K562 (cell line): ENCODE results near the gene SEC16A. TPM values are rescaled to one million over a fixed set of nuclear protein-coding genes. Genes with fewer than 3 reads are reported as not detected.

Experiments used
- ARID3B ChIP-seq: fragments of 250-450 bp; sonication (Bioruptor Pico); IDR thresholded peaks from 2 replicates; pipeline ENCODE4 v1.4.0; 2020; ENCODE audit warnings: borderline replicate concordance
- BHLHE40 ChIP-seq: IDR thresholded peaks from 2 replicates; pipeline ENCODE4 v1.6.1; 2011; ENCODE audit warnings: low read length, improper control_type of control experiment
- BRD4 ChIP-seq: fragments of 200-600 bp; sonication (generic); IDR thresholded peaks from 2 replicates; pipeline ENCODE4 v1.6.1; 2017; ENCODE audit warnings: inconsistent platforms
- BRF1 ChIP-seq: IDR thresholded peaks from 3 replicates; pipeline ENCODE4 v1.6.1; 2011; ENCODE audit warnings: borderline replicate concordance, mild to moderate bottlenecking; ENCODE audit not compliant: insufficient read length; ENCODE audit errors: extremely low read depth
- EP300 ChIP-seq: IDR thresholded peaks from 2 replicates; pipeline ENCODE4 v1.6.1; 2012; ENCODE audit warnings: low read length, improper control_type of control experiment
- HBP1 ChIP-seq: fragments of 450-650 bp; formaldehyde crosslinking; IDR thresholded peaks from 2 replicates; pipeline ENCODE4 v1.4.0; 2022; ENCODE audit warnings: missing genetic modification characterization
- HDAC6 ChIP-seq: IDR thresholded peaks from 2 replicates; pipeline ENCODE4 v1.6.1; 2012; ENCODE audit warnings: low read depth, mild to moderate bottlenecking, control low read depth, inconsistent platforms, low read length, moderate library complexity
- KDM2B ChIP-seq: fragments of 250-450 bp; sonication (Bioruptor Pico); IDR thresholded peaks from 2 replicates; pipeline ENCODE4 v1.8.0; 2021; ENCODE audit warnings: mild to moderate bottlenecking, moderate library complexity
- LCOR ChIP-seq: sonication (generic); formaldehyde crosslinking; IDR thresholded peaks from 2 replicates; pipeline ENCODE4 v1.8.0; 2022; ENCODE audit warnings: mild to moderate bottlenecking, missing genetic modification reagents
- MBD2 ChIP-seq: sonication (generic); IDR thresholded peaks from 2 replicates; pipeline ENCODE4 v1.6.1; 2016; ENCODE audit warnings: low read depth, borderline replicate concordance
- MEIS2 ChIP-seq: fragments of 450-650 bp; IDR thresholded peaks from 2 replicates; pipeline ENCODE4 v1.6.1; 2014; ENCODE audit warnings: mild to moderate bottlenecking; ENCODE audit not compliant: partially characterized antibody
- NFIC ChIP-seq: fragments of 450-650 bp; IDR thresholded peaks from 2 replicates; pipeline ENCODE4 v1.6.1; 2017; ENCODE audit warnings: mild to moderate bottlenecking, inconsistent platforms
- NR2F6 ChIP-seq: fragments of 450-650 bp; formaldehyde crosslinking; IDR thresholded peaks from 2 replicates; pipeline ENCODE4 v1.4.0; 2020; ENCODE audit warnings: mild to moderate bottlenecking
- OTX1 ChIP-seq: fragments of 450-650 bp; formaldehyde crosslinking; IDR thresholded peaks from 2 replicates; pipeline ENCODE4 v1.4.0; 2022; ENCODE audit warnings: mild to moderate bottlenecking
- SAFB2 ChIP-seq: fragments of 200-400 bp; formaldehyde crosslinking; IDR thresholded peaks from 2 replicates; pipeline ENCODE4 v1.6.1; 2018; ENCODE audit warnings: borderline replicate concordance, low read length, low read depth, moderate library complexity; ENCODE audit not compliant: severe bottlenecking
- TAF7 ChIP-seq: fragments of 450-650 bp; IDR thresholded peaks from 2 replicates; pipeline ENCODE4 v1.6.1; 2016; ENCODE audit warnings: missing genetic modification characterization, missing compliant biosample characterization
- TCF3 ChIP-seq: sonication (generic); formaldehyde crosslinking; IDR thresholded peaks from 2 replicates; pipeline ENCODE4 v1.4.0; 2020; ENCODE audit warnings: mild to moderate bottlenecking, missing genetic modification reagents
- TFAM ChIP-seq: fragments of 250-450 bp; sonication (Bioruptor Pico); conservative IDR thresholded peaks from 2 replicates; pipeline ENCODE4 v1.5.0; 2021; ENCODE audit warnings: mild to moderate bottlenecking, moderate library complexity
- U2AF1 ChIP-seq: fragments of 200-400 bp; formaldehyde crosslinking; optimal IDR thresholded peaks from 2 replicates; pipeline ENCODE3; 2017; ENCODE audit warnings: mild to moderate bottlenecking, low read depth, low read length, moderate library complexity
- ZBTB12 ChIP-seq: fragments of 250-450 bp; sonication (Bioruptor Pico); IDR thresholded peaks from 2 replicates; pipeline ENCODE4 v1.4.0; 2020
- ZNF121 ChIP-seq: sonication (generic); formaldehyde crosslinking; conservative IDR thresholded peaks from 2 replicates; pipeline ENCODE4 v1.8.0; 2022; ENCODE audit warnings: missing genetic modification reagents
- ZNF212 ChIP-seq: fragments of 450-650 bp; formaldehyde crosslinking; IDR thresholded peaks from 2 replicates; pipeline ENCODE4 v1.4.0; 2020; ENCODE audit warnings: mild to moderate bottlenecking
- ZNF24 ChIP-seq: fragments of 450-650 bp; IDR thresholded peaks from 2 replicates; pipeline ENCODE4 v1.6.1; 2016
- ZNF282 ChIP-seq: sonication (generic); formaldehyde crosslinking; IDR thresholded peaks from 2 replicates; pipeline ENCODE4 v1.8.1; 2023; ENCODE audit warnings: missing genetic modification reagents
- ZNF586 ChIP-seq: fragments of 450-650 bp; formaldehyde crosslinking; conservative IDR thresholded peaks from 2 replicates; pipeline ENCODE4 v1.4.0; 2020; ENCODE audit warnings: mild to moderate bottlenecking, moderate library complexity
- polyA plus RNA-seq, 8 experiments: library from polyadenylated mRNA; depleted of rRNA in 4 of 8; stranded (reverse) in 5 of 8; unstranded in 3 of 8; fragments of >200 nt; fragmentation: Nextera tagmentation in 2 of 8; fragmentation: Illumina TruSeq in 1 of 8; extraction: Ambion mirVana in 2 of 8; extraction: Trizol in 1 of 8; gene quantifications; 2 replicates each; pipeline versions ENCODE4 v1.2.1 to v1.2.3, GENCODE V29; 2011 to 2014; ENCODE audit warnings: inconsistent platforms in 1 of 8, missing spikeins in 1 of 8
- total RNA-seq, 7 experiments: library from RNA; depleted of rRNA in 6 of 7; stranded (reverse); fragments of >200 nt in 6 of 7; fragmentation: Illumina TruSeq in 2 of 7; extraction: Trizol in 2 of 7; gene quantifications; 2 replicates each; pipeline versions ENCODE4 v1.2.1 to v1.2.3, GENCODE V29; 2011 to 2021; ENCODE audit warnings: low replicate concordance in 1 of 7
- TF ChIP-seq, protein P1 (sequence below): fragments of 250-450 bp; sonication (Bioruptor Pico); IDR thresholded peaks from 2 replicates; pipeline ENCODE4 v1.5.0; 2021

SEC16A gene
- total and polyA plus RNA-seq, 9 of the 15 experiments (the other 6 are each of a cell fraction or from before 2014, with no cell fraction given), result 8.3 to 62.8 (median 14.0) TPM

DNA sequence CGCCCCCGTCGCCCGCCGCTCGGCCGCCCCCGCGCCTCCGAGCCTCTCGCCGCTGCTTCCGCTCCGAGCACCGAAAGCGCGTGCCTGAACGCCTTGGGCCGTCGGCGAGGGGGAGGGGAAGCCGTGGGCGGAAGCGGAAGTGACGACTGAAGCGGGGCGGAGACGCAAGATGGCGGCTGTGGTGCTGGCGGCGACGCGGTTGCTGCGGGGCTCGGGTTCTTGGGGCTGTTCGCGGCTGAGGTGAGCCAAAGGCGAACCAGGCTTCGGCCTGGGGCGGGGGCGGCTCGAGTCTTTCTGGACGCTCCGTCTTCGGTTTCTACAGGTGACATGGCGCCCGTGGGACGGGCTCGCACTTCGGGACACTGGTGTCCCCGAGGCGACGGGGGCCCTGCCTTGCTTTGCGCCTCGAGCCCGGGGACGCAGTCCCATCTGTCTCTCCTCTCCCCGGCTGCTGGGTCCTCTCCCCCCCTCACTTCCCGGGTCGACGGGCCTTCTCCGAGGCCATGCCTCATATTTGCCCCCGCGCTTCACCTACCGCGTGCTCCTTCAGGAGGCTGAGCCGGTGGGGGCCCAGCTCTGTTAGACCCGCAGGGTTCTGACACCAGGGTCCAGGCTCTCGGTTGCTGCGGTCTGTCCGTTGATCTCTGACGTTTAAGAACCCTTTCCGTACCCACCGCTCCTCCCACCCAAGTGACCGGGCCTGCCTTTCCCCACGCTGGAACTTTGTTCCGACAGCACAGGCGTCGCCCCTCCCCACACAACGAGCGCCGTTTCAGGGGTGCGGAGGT is 72.1 kb downstream of the SEC16A start, which contains the start of the genes ENTR1 and PMPCA (continued):
- TF ChIP-seq ZBTB12 (CRISPR knock-in tag) (peak; percentile 84), HDAC6 (no peak), BRF1 (no peak), TCF3 (CRISPR knock-in tag) (no peak), LCOR (CRISPR knock-in tag) (no peak), TAF7 (tag) (peak; percentile 85), NR2F6 (CRISPR knock-in tag) (no peak), ZNF586 (no peak), ZNF24 (no peak), SAFB2 (no peak), TFAM (CRISPR knock-in tag) (no peak), BHLHE40 (peak; percentile 77), BRD4 (0 out of 2 replicates have a peak, but pooled peaks have one; percentile 20), EP300 (peak; percentile 30; the same call in 1 of the 2 replicates), HBP1 (CRISPR knock-in tag) (no peak), ZNF121 (CRISPR knock-in tag) (peak; percentile 23; the same call in 1 of the 2 replicates), ZNF282 (no peak), ARID3B (peak; percentile 21; the same call in 1 of the 2 replicates), MBD2 (peak; percentile 53; the same call in 1 of the 2 replicates), U2AF1 (peak; percentile 82), NFIC (peak; percentile 40), OTX1 (CRISPR knock-in tag) (peak; percentile 54; the same call in 1 of the 2 replicates), KDM2B (CRISPR knock-in tag) (no peak), MEIS2 (no peak), ZNF212 (CRISPR knock-in tag) (no peak)
- TF ChIP-seq, protein P1, sequence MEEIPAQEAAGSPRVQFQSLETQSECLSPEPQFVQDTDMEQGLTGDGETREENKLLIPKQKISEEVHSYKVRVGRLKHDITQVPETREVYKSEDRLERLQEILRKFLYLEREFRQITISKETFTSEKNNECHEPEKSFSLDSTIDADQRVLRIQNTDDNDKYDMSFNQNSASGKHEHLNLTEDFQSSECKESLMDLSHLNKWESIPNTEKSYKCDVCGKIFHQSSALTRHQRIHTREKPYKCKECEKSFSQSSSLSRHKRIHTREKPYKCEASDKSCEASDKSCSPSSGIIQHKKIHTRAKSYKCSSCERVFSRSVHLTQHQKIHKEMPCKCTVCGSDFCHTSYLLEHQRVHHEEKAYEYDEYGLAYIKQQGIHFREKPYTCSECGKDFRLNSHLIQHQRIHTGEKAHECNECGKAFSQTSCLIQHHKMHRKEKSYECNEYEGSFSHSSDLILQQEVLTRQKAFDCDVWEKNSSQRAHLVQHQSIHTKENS, result no peak
